Inflammatory macrophage treated with lipopolysaccharide for 1 hour (primary cell): ENCODE results near the gene SLCO1C1.
"Not testable (repeated sequence)": the region's sequence is repeated elsewhere in the genome, so short reads cannot be mapped to it uniquely, and the experiment has no call there.

ENCODE experiments used
- DNase-seq, 2 donors: peaks; one replicate each; pipeline ENCODE4 v3.0.0-alpha.2; 2020 to 2022

The SLCO1C1 gene

GRCh38 chr12:20695232-20695631 is at the start of gene SLCO1C1:
TSS of gene SLCO1C1 (plus strand) at chr12:20695332. CDS start at chr12:20699577, 4,245 bp downstream.
- no peak for DNase-seq

GRCh38 chr12:20646239-20646827 is 48.8 kb upstream of the SLCO1C1 start:
- DNase-seq = peak in 1 of 2 donors; percentile 18

- DNase-seq = no peak
Observed at GRCh38 chr12:20653871-20654270, 41.3 kb upstream of the SLCO1C1 start.

- DNase-seq = no peak
Observed at GRCh38 chr12:20656600-20656999, 38.5 kb upstream of the SLCO1C1 start.

GRCh38 chr12:20657496-20657895 is 37.6 kb upstream of the SLCO1C1 start:
- DNase-seq = no peak

GRCh38 chr12:20681334-20681733 is 13.8 kb upstream of the SLCO1C1 start:
- DNase-seq = no peak

- no peak for DNase-seq
Observed at GRCh38 chr12:20696181-20696905, 1.2 kb downstream of the SLCO1C1 start.

GRCh38 chr12:20701106-20701505 is 6.0 kb downstream of the SLCO1C1 start:
- DNase-seq = no peak

- DNase-seq = no peak
Observed at GRCh38 chr12:20704860-20705259, 9.7 kb downstream of the SLCO1C1 start.

- no peak for DNase-seq
Observed at GRCh38 chr12:20711846-20712245, 16.7 kb downstream of the SLCO1C1 start.

- DNase-seq = no peak
Observed at GRCh38 chr12:20716037-20716436, 20.9 kb downstream of the SLCO1C1 start.

GRCh38 chr12:20716985-20717384 is 21.9 kb downstream of the SLCO1C1 start:
- no peak for DNase-seq

GRCh38 chr12:20718294-20718693 is 23.2 kb downstream of the SLCO1C1 start:
- DNase-seq = no peak

- DNase-seq = no peak
Observed at GRCh38 chr12:20722142-20722541, 27.0 kb downstream of the SLCO1C1 start.

- no peak for DNase-seq
Observed at GRCh38 chr12:20731274-20731673, 36.1 kb downstream of the SLCO1C1 start.

GRCh38 chr12:20740972-20741371 is 45.8 kb downstream of the SLCO1C1 start:
- no peak for DNase-seq

GRCh38 chr12:20748198-20748597 is 53.1 kb downstream of the SLCO1C1 start:
- DNase-seq = no peak

- no peak for DNase-seq
Observed at GRCh38 chr12:20751046-20751445, 55.9 kb downstream of the SLCO1C1 start.

- no peak for DNase-seq
Observed at GRCh38 chr12:20777420-20777819, 82.3 kb downstream of the SLCO1C1 start.

GRCh38 chr12:20778969-20779368 is 83.8 kb downstream of the SLCO1C1 start:
- DNase-seq = no peak

GRCh38 chr12:20779971-20780370 is 84.8 kb downstream of the SLCO1C1 start:
- not testable (repeated sequence) for DNase-seq

GRCh38 chr12:20783796-20784357 is 88.7 kb downstream of the SLCO1C1 start:
- not testable (repeated sequence) for DNase-seq

GRCh38 chr12:20792971-20793370 is 97.8 kb downstream of the SLCO1C1 start:
- DNase-seq = no peak

GRCh38 chr12:20798554-20798953 is 103.4 kb downstream of the SLCO1C1 start:
- DNase-seq = no peak
